ENCODE measurements around the gene MAGOHB. TPM values are rescaled to one million over a fixed set of nuclear protein-coding genes. Genes with fewer than 3 reads are reported as not detected.

Gene MAGOHB
- total and polyA plus RNA-seq, 10 of the 15 experiments (the other 5 are each of a cell fraction or from before 2014, with no cell fraction given), result 30.6 to 217 (median 55.2) TPM

DNA sequence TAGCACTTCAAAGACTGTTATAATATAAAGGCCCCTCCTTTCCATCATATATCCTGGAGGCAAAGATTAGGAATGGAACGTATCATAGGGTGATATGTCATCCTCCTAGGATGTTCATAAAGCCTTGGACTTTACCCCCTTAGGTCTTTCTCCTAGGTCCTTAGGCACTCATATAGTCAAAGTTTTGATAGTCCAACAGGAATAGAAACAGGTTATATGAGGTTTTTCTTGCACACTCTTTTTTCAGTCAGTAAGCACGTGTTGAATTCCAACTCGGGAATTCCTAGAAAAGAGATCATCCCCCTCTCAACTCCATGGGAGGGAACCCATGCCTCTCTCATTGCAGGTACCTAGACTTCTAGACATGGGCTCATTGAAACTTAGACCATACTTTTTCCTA lies 20.1 kb upstream of the MAGOHB start:
- SMC1A ChIA-PET (ENCODE audit: uncharacterized antibody, unreplicated experiment), result no interaction called here
- ATAC-seq, result no peak
- DNase-seq (ENCODE audit: low read depth, low spot score), result no peak
- no peaks in the 10 kb centered on the region for H3K4me1 ChIP-seq (ENCODE audit: control insufficient read depth, insufficient read depth, low read length)
- in situ Hi-C loops (cut with MboI) (loop anchor here (25.0 kb wide), 1 partner anchor 96 kb away; no protein-coding TSS in a partner anchor), intact Hi-C loops (cut with micrococcal nuclease; ENCODE audit: unreplicated experiment) (no loop called here)
- no peak overlapping the region for H3K4me2 ChIP-seq (ENCODE audit: control insufficient read depth, insufficient read depth)
- RAD21 ChIA-PET (ENCODE audit: unreplicated experiment), result interaction anchor here (0.6 kb wide), 1 partner anchor 143 kb away, joined by 3 read pairs; no protein-coding TSS in a partner anchor
- no peaks in the 10 kb centered on the region for H4K20me1 ChIP-seq (ENCODE audit: control insufficient read depth, insufficient read depth)
- H3K9ac ChIP-seq (ENCODE audit: control insufficient read depth, insufficient read depth, low read length), result no peak overlapping the region
- H3K4me3 ChIP-seq, result no peak overlapping the region
- CTCF ChIA-PET, result no interaction called here
- H3K27ac ChIP-seq (ENCODE audit: control insufficient read depth, insufficient read depth), result no peak overlapping the region
- POLR2A ChIA-PET, result no interaction called here
- no TSS peak for BruUV-seq (replicated peaks)
- no peak for FAIRE-seq
- no peaks in the 10 kb centered on the region for H3K79me2 ChIP-seq (ENCODE audit: control insufficient read depth, insufficient read depth, low read length)
- 0% methylated on average over 3 of the region's 3 CpGs for WGBS (ENCODE audit: insufficient coverage, insufficient replicate concordance, low lambda C conversion rate, missing lambda C conversion rate)
- peaks cover 0 to 2% of the 10 kb centered on the region in 2 experiments; a peak in 1 of 4 replicates for H3K27me3 ChIP-seq (replicated peaks in 1 of 2; ENCODE audit: control insufficient read depth in 2 of 2, insufficient read depth in 2 of 2, low read length in 1 of 2)
- TF ChIP-seq SP1 (IDR thresholded peaks at IDR 0.05; ENCODE audit: low read depth, low read length), result no peak
- no peak for TF ChIP-seq RB1 (IDR thresholded peaks at IDR 0.05; ENCODE audit: borderline replicate concordance)
- no peak for TF ChIP-seq HDAC2 (IDR thresholded peaks at IDR 0.05)
- no peak for TF ChIP-seq NFIC (IDR thresholded peaks at IDR 0.05; ENCODE audit: low read depth, low read length)
- TF ChIP-seq YY1 (IDR thresholded peaks at IDR 0.05; ENCODE audit: low read depth, low read length), result no peak
- no peak for TF ChIP-seq WRNIP1 (IDR thresholded peaks at IDR 0.05; ENCODE audit: borderline replicate concordance, low read depth, low read length)
- no peaks in the 10 kb centered on the region for H3K36me3 ChIP-seq (ENCODE audit: control insufficient read depth in 2 of 2, insufficient read depth in 2 of 2, low read length in 1 of 2)
- no peak overlapping the region for H2AFZ ChIP-seq (ENCODE audit: control insufficient read depth, low read depth, low read length)
- H3K9me3 ChIP-seq (replicated peaks; ENCODE audit: control insufficient read depth, insufficient read depth, low read length), result no peaks in the 10 kb centered on the region

DNA sequence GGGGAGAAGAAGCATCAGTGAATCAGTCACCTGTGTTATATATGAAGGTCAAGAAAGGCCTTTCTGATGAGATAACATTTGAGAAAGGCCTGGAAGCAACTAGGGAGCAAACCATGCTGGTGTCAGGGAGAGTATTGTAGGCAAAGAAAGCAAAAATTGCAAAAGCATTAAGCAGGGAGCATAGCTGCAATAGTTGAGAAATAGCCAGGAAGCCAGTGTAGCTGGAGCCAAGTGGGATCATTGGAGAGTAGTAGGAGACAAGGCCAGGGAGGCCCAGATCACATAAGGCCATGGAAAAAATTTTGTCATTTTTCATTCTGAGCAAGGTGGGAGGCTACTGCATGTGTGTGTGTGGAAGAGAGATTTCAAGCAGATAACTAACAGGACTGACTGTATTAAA lies 18.8 kb upstream of the MAGOHB start:
- Histone ChIP-seq H3K4me3 (no peak overlapping the region), H3K4me1 (ENCODE audit: control insufficient read depth, insufficient read depth, low read length) (no peaks in the 10 kb centered on the region), H3K9me3 (replicated peaks; ENCODE audit: control insufficient read depth, insufficient read depth, low read length) (no peaks in the 10 kb centered on the region), H3K9ac (ENCODE audit: control insufficient read depth, insufficient read depth, low read length) (no peak overlapping the region), H3K4me2 (ENCODE audit: control insufficient read depth, insufficient read depth) (no peak overlapping the region), H2AFZ (ENCODE audit: control insufficient read depth, low read depth, low read length) (no peak overlapping the region), H3K27me3 (replicated peaks in 1 of 2; ENCODE audit: control insufficient read depth in 2 of 2, insufficient read depth in 2 of 2, low read length in 1 of 2) (peaks cover 0 to 2% of the 10 kb centered on the region in 2 experiments; a peak in 1 of 4 replicates), H3K79me2 (ENCODE audit: control insufficient read depth, insufficient read depth, low read length) (no peaks in the 10 kb centered on the region), H3K36me3 (ENCODE audit: control insufficient read depth in 2 of 2, insufficient read depth in 2 of 2, low read length in 1 of 2) (no peaks in the 10 kb centered on the region), H3K27ac (ENCODE audit: control insufficient read depth, insufficient read depth) (no peak overlapping the region), H4K20me1 (ENCODE audit: control insufficient read depth, insufficient read depth) (no peaks in the 10 kb centered on the region)
- intact Hi-C loops (cut with micrococcal nuclease; ENCODE audit: unreplicated experiment) (no loop called here), in situ Hi-C loops (cut with MboI) (loop anchor here (25.0 kb wide), 1 partner anchor 95 kb away; no protein-coding TSS in a partner anchor)
- FAIRE-seq (no peak), ATAC-seq (no peak), DNase-seq (ENCODE audit: low read depth, low spot score) (no peak)
- SMC1A ChIA-PET (ENCODE audit: uncharacterized antibody, unreplicated experiment), result no interaction called here
- RAD21 ChIA-PET (ENCODE audit: unreplicated experiment), result no interaction called here
- TF ChIP-seq PAX8 (IDR thresholded peaks at IDR 0.05) (no peak), WRNIP1 (IDR thresholded peaks at IDR 0.05; ENCODE audit: borderline replicate concordance, low read depth, low read length) (no peak), RFX5 (IDR thresholded peaks at IDR 0.05; ENCODE audit: low read depth, low read length) (no peak)
- CTCF ChIA-PET, result no interaction called here
- POLR2A ChIA-PET, result no interaction called here
- BruUV-seq (replicated peaks), result no TSS peak

Measured in GM12878 (cell line).